Liver (tissue), 9 donors: ENCODE data around the gene NBAS. TPM values are rescaled to one million over a fixed set of nuclear protein-coding genes. Genes with fewer than 3 reads are reported as not detected.

ENCODE experiments used
- DNase-seq: peaks from one replicate; pipeline ENCODE4 v3.0.0-alpha.2; 2017; ENCODE audit warnings: low spot score
- H3K27ac ChIP-seq, 2 donors: one replicate each; pipeline ENCODE4 v1.7.0; 2013; ENCODE audit warnings: inconsistent platforms in 2 of 2, low read length in 2 of 2, control low read depth in 1 of 2, low read depth in 1 of 2, mild to moderate bottlenecking in 1 of 2
- H3K27me3 ChIP-seq, 4 donors: one replicate each; pipeline versions ENCODE4 v1.6.1 to v1.7.0; 2013; ENCODE audit warnings: low read length in 3 of 4, inconsistent platforms in 1 of 4, mild to moderate bottlenecking in 1 of 4, moderate library complexity in 1 of 4; ENCODE audit not compliant: control insufficient read depth in 4 of 4, insufficient read depth in 4 of 4
- H3K36me3 ChIP-seq, 4 donors: one replicate each; pipeline versions ENCODE4 v1.6.1 to v1.7.0; 2013; ENCODE audit warnings: low read length in 3 of 4, mild to moderate bottlenecking in 3 of 4, low read depth in 1 of 4, moderate library complexity in 1 of 4; ENCODE audit not compliant: control insufficient read depth in 4 of 4, insufficient read depth in 3 of 4
- H3K4me1 ChIP-seq, 4 donors: one replicate each; pipeline versions ENCODE4 v1.6.1 to v1.7.0; 2013; ENCODE audit warnings: low read length in 3 of 4, mild to moderate bottlenecking in 3 of 4, moderate library complexity in 1 of 4; ENCODE audit not compliant: control insufficient read depth in 4 of 4, insufficient read depth in 4 of 4
- H3K4me3 ChIP-seq, 3 donors: one replicate each; pipeline versions ENCODE4 v1.6.1 to v1.7.0; 2013; ENCODE audit warnings: low read length in 3 of 3, control low read depth in 1 of 3, low read depth in 1 of 3, mild to moderate bottlenecking in 1 of 3
- H3K9ac ChIP-seq, 2 donors: one replicate each; pipeline ENCODE4 v1.7.0; 2013; ENCODE audit warnings: low read length in 2 of 2, mild to moderate bottlenecking in 2 of 2, moderate library complexity in 2 of 2, control low read depth in 1 of 2, low read depth in 1 of 2
- H3K9me3 ChIP-seq, 4 donors: one replicate each; pipeline versions ENCODE4 v1.6.1 to v1.7.0; 2013; ENCODE audit warnings: low read length in 3 of 4; ENCODE audit not compliant: control insufficient read depth in 4 of 4
- EGR1 ChIP-seq, 2 donors: IDR thresholded peaks; 2 replicates each; pipeline ENCODE4 v1.6.1; 2016 to 2018; ENCODE audit warnings: antibody characterized with exemption in 2 of 2, low read depth in 2 of 2
- FOXA1 ChIP-seq: IDR thresholded peaks from 2 replicates; pipeline ENCODE4 v1.6.1; 2016; ENCODE audit warnings: antibody characterized with exemption
- FOXA2 ChIP-seq: IDR thresholded peaks from 2 replicates; pipeline ENCODE4 v1.6.1; 2016; ENCODE audit warnings: antibody characterized with exemption
- GABPA ChIP-seq, 2 donors: IDR thresholded peaks in 1 of 2; conservative IDR thresholded peaks in 1 of 2; 2 replicates each; pipeline ENCODE4 v1.6.1; 2016; ENCODE audit warnings: antibody characterized with exemption in 2 of 2, mild to moderate bottlenecking in 1 of 2, moderate library complexity in 1 of 2
- HNF4A ChIP-seq, 2 donors: conservative IDR thresholded peaks; 2 replicates each; pipeline ENCODE4 v1.6.1; 2016; ENCODE audit warnings: antibody characterized with exemption in 2 of 2, mild to moderate bottlenecking in 2 of 2
- HNF4G ChIP-seq: IDR thresholded peaks from 2 replicates; pipeline ENCODE4 v1.6.1; 2016; ENCODE audit warnings: antibody characterized with exemption
- JUND ChIP-seq, 2 donors: IDR thresholded peaks; 2 replicates each; pipeline ENCODE4 v1.6.1; 2016; ENCODE audit warnings: antibody characterized with exemption in 2 of 2
- NR2F2 ChIP-seq: IDR thresholded peaks from 2 replicates; pipeline ENCODE4 v1.6.1; 2016; ENCODE audit warnings: antibody characterized with exemption
- RAD21 ChIP-seq, 2 donors: IDR thresholded peaks; 2 replicates each; pipeline ENCODE4 v1.6.1; 2016; ENCODE audit warnings: antibody characterized with exemption in 2 of 2, mild to moderate bottlenecking in 2 of 2
- RXRA ChIP-seq, 2 donors: IDR thresholded peaks; 2 replicates each; pipeline ENCODE4 v1.6.1; 2017 to 2018; ENCODE audit warnings: antibody characterized with exemption in 2 of 2, mild to moderate bottlenecking in 1 of 2
- SP1 ChIP-seq: IDR thresholded peaks from 2 replicates; pipeline ENCODE4 v1.6.1; 2018; ENCODE audit warnings: antibody characterized with exemption, mild to moderate bottlenecking
- YY1 ChIP-seq: IDR thresholded peaks from 2 replicates; pipeline ENCODE4 v1.6.1; 2016; ENCODE audit warnings: antibody characterized with exemption, mild to moderate bottlenecking
- WGBS: extraction: QIAGEN DNeasy Blood & Tissue Kit; methylation state at CpG from one replicate; pipeline ENCODE4 v1.1.7; 2013; 5-methylcytosine and 5-hydroxymethylcytosine counted together
- polyA plus RNA-seq, 2 donors: library from polyadenylated mRNA; stranded (reverse) in 1 of 2; unstranded in 1 of 2; fragments of 200-250 nt in 1 of 2; fragments of >200 nt in 1 of 2; fragmentation: Nextera tagmentation in 1 of 2; extraction: Ambion mirVana in 1 of 2; gene quantifications; one replicate each; pipeline versions ENCODE4 v1.2.1 to v1.2.3, GENCODE V29; 2013 to 2015
- total RNA-seq, 2 donors: library from RNA; depleted of rRNA; stranded (reverse); fragments of >200 nt; gene quantifications; one replicate each; pipeline ENCODE4 v1.2.3, GENCODE V29; 2014
- TF ChIP-seq, protein P1 (sequence below): IDR thresholded peaks from 2 replicates; pipeline ENCODE4 v1.6.1; 2016; ENCODE audit warnings: antibody characterized with exemption
- TF ChIP-seq, protein P2 (sequence below): IDR thresholded peaks from 2 replicates; pipeline ENCODE4 v1.6.1; 2016; ENCODE audit warnings: antibody characterized with exemption, mild to moderate bottlenecking
- TF ChIP-seq, protein P3 (sequence below): fragments of 150-350 bp; IDR thresholded peaks from 2 replicates; pipeline ENCODE4 v1.5.1; 2017; ENCODE audit warnings: improper control_type of control experiment, low read depth, low read length; ENCODE audit not compliant: missing input control
- TF ChIP-seq, protein P4 (sequence below): IDR thresholded peaks from 2 replicates; pipeline ENCODE4 v1.6.1; 2016; ENCODE audit warnings: antibody characterized with exemption
- TF ChIP-seq, protein P5 (sequence below): IDR thresholded peaks from 2 replicates; pipeline ENCODE4 v1.6.1; 2016; ENCODE audit warnings: antibody characterized with exemption
- donor health status: healthy.
- donor health status: healthy.
- donor health status: healthy.
- donor health status: healthy.
- donor health status: healthy.

Gene NBAS
- total and polyA plus RNA-seq, 4 donors: 10.5 to 40.0 (median 18.9) TPM

DNA sequence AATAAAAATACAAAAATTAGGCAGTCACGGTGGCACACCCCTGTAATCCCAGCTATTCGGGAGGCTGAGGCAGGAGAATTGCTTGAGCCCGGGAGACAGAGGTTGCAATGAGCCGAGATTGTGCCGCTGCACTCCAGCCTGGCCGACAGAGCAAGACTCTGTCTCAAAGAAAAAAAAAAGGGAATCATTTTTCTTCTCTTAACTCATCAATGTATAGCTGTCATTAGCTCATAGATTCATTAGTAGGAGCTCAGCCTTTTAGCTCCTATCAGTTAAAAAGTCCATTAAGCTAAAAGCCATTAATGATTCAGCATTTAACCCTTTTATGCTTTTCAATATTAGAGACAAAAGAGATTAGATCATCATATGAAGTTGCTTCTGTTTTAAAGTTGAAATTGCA is 5.8 kb upstream of the NBAS start:
- H3K4me3 ChIP-seq: no peak overlapping the region
- WGBS: 90% methylated on average over 6 of the region's 6 CpGs
- TF ChIP-seq, protein P1, sequence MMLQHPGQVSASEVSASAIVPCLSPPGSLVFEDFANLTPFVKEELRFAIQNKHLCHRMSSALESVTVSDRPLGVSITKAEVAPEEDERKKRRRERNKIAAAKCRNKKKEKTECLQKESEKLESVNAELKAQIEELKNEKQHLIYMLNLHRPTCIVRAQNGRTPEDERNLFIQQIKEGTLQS: no peak
- TF ChIP-seq HNF4G: no peak
- no peak for TF ChIP-seq HNF4A (conservative IDR thresholded peaks at IDR 0.05)
- no peak for TF ChIP-seq NR2F2
- no peak for TF ChIP-seq RAD21 (IDR thresholded peaks at IDR 0.05)
- TF ChIP-seq, protein P2, sequence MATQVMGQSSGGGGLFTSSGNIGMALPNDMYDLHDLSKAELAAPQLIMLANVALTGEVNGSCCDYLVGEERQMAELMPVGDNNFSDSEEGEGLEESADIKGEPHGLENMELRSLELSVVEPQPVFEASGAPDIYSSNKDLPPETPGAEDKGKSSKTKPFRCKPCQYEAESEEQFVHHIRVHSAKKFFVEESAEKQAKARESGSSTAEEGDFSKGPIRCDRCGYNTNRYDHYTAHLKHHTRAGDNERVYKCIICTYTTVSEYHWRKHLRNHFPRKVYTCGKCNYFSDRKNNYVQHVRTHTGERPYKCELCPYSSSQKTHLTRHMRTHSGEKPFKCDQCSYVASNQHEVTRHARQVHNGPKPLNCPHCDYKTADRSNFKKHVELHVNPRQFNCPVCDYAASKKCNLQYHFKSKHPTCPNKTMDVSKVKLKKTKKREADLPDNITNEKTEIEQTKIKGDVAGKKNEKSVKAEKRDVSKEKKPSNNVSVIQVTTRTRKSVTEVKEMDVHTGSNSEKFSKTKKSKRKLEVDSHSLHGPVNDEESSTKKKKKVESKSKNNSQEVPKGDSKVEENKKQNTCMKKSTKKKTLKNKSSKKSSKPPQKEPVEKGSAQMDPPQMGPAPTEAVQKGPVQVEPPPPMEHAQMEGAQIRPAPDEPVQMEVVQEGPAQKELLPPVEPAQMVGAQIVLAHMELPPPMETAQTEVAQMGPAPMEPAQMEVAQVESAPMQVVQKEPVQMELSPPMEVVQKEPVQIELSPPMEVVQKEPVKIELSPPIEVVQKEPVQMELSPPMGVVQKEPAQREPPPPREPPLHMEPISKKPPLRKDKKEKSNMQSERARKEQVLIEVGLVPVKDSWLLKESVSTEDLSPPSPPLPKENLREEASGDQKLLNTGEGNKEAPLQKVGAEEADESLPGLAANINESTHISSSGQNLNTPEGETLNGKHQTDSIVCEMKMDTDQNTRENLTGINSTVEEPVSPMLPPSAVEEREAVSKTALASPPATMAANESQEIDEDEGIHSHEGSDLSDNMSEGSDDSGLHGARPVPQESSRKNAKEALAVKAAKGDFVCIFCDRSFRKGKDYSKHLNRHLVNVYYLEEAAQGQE: no peak
- TF ChIP-seq EGR1 (IDR thresholded peaks at IDR 0.05; ENCODE audit: low read depth in 2 of 2): no peak
- TF ChIP-seq SP1: no peak
- no peak for TF ChIP-seq JUND (IDR thresholded peaks at IDR 0.05)
- TF ChIP-seq, protein P3, sequence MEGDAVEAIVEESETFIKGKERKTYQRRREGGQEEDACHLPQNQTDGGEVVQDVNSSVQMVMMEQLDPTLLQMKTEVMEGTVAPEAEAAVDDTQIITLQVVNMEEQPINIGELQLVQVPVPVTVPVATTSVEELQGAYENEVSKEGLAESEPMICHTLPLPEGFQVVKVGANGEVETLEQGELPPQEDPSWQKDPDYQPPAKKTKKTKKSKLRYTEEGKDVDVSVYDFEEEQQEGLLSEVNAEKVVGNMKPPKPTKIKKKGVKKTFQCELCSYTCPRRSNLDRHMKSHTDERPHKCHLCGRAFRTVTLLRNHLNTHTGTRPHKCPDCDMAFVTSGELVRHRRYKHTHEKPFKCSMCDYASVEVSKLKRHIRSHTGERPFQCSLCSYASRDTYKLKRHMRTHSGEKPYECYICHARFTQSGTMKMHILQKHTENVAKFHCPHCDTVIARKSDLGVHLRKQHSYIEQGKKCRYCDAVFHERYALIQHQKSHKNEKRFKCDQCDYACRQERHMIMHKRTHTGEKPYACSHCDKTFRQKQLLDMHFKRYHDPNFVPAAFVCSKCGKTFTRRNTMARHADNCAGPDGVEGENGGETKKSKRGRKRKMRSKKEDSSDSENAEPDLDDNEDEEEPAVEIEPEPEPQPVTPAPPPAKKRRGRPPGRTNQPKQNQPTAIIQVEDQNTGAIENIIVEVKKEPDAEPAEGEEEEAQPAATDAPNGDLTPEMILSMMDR: no peak
- TF ChIP-seq YY1: no peak
- no peak for TF ChIP-seq RXRA (IDR thresholded peaks at IDR 0.05)
- no peak for TF ChIP-seq FOXA1
- no peak for TF ChIP-seq GABPA (IDR thresholded peaks at IDR 0.05 in 1 of 2, conservative IDR thresholded peaks at IDR 0.05 in 1 of 2)
- TF ChIP-seq, protein P4, sequence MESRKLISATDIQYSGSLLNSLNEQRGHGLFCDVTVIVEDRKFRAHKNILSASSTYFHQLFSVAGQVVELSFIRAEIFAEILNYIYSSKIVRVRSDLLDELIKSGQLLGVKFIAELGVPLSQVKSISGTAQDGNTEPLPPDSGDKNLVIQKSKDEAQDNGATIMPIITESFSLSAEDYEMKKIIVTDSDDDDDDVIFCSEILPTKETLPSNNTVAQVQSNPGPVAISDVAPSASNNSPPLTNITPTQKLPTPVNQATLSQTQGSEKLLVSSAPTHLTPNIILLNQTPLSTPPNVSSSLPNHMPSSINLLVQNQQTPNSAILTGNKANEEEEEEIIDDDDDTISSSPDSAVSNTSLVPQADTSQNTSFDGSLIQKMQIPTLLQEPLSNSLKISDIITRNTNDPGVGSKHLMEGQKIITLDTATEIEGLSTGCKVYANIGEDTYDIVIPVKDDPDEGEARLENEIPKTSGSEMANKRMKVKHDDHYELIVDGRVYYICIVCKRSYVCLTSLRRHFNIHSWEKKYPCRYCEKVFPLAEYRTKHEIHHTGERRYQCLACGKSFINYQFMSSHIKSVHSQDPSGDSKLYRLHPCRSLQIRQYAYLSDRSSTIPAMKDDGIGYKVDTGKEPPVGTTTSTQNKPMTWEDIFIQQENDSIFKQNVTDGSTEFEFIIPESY: no peak
- TF ChIP-seq, protein P5, sequence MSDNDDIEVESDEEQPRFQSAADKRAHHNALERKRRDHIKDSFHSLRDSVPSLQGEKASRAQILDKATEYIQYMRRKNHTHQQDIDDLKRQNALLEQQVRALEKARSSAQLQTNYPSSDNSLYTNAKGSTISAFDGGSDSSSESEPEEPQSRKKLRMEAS: no peak
- no peak for TF ChIP-seq FOXA2

More for the DNA sequence above, 5.8 kb upstream of the NBAS start:
- Histone ChIP-seq H3K9me3 (no peaks in the 10 kb centered on the region), H3K27me3 (no peaks in the 10 kb centered on the region), H3K27ac (no peak overlapping the region), H3K4me1 (no peaks in the 10 kb centered on the region), H3K9ac (no peak overlapping the region), H3K36me3 (no peaks in the 10 kb centered on the region)
- DNase-seq: no peak
